Coronary artery (tissue), 2 donors: ENCODE results near the gene ADAMTS12.

Experiments
- DNase-seq: peaks from one replicate; pipeline ENCODE4 v3.0.0-alpha.2; 2017; ENCODE audit warnings: low spot score
- H3K27ac ChIP-seq, 2 donors: fragments of 200-600 bp; sonication (generic); one replicate each; pipeline ENCODE4 v1.5.1; 2016 to 2019
- H3K4me3 ChIP-seq: fragments of 200-600 bp; sonication (generic); 2 replicates; pipeline ENCODE4 v1.5.1; 2016; ENCODE audit warnings: mild to moderate bottlenecking, moderate library complexity
- CTCF ChIP-seq: fragments of 200-600 bp; sonication (generic); IDR thresholded peaks from one replicate; pipeline ENCODE4 v1.5.1; 2019; ENCODE audit warnings: antibody characterized with exemption

The ADAMTS12 gene

DNA sequence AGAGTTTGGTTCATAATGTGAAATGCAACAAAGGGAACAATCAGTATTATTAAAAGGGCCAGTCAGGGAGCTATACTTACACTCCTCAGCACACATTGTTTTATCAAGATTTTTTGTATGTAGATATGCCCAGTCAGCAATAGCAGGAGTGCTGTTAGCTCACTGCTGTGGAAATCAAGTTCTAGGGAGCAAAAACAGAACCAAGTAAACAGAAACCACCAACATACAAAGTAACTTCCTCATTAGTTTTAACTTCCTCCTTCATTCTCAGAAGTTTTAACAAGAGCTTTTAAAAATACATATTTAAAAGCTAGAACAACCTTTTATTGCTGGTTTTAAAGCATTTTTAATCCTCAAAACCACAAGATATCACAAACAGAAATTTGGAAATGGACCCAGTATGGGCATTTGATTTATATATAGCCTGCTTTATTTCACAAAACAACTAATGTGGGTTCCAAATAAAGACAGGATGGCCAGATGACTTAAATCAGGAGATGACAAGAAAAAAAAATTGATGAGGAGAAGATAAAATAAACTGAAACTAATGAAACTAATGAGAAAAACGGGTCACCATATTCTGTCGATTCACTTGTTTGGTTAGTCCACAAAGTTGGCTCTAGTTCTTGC lies 178.5 kb downstream of the ADAMTS12 start:
- no peak for DNase-seq
- no peak overlapping the region for H3K4me3 ChIP-seq
- no peak for TF ChIP-seq CTCF
- H3K27ac ChIP-seq = no peak overlapping the region

GRCh38 chr5:33712664-33713063 lies 179.1 kb downstream of the ADAMTS12 start:
- no peak for TF ChIP-seq CTCF
- Histone ChIP-seq H3K4me3 (no peak overlapping the region), H3K27ac (peak overlapping the region in 1 of 2 donors; percentile 52)
- no peak for DNase-seq

DNA sequence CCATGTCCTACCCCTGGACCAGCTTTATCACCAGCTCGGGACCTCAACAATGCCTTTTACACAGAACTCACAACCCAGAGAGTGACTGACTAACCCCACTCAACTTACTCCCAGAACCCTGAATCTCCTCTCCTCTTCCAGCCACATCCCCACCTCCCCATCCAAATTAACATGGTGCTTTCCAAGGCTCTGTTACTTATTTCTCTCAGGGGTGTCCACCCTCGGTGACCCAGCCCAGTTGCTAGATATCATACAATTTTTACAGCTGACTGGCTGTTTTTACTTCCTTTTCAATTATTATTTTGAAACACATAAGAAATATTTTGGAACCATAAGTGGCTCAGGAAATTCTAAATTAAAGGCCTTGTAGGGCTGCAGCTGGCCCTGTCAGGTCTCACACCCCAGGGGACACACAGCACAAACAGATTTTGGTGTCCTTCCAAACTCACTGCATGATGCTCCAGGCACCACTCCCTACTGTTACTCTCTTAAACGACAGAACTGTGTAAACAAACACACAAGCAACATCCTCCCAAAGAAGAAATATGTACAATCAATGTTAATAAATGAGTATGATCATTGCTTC lies 180.6 kb downstream of the ADAMTS12 start:
- no peak overlapping the region for H3K4me3 ChIP-seq
- peak overlapping the region in 1 of 2 donors; percentile 10 for H3K27ac ChIP-seq
- TF ChIP-seq CTCF = no peak
- DNase-seq = no peak

GRCh38 chr5:33702867-33703266 lies 188.9 kb downstream of the ADAMTS12 start:
- H3K27ac ChIP-seq = no peak overlapping the region
- no peak for TF ChIP-seq CTCF
- no peak overlapping the region for H3K4me3 ChIP-seq
- no peak for DNase-seq

GRCh38 chr5:33701951-33702350 lies 189.8 kb downstream of the ADAMTS12 start:
- no peak for TF ChIP-seq CTCF
- H3K27ac ChIP-seq = no peak overlapping the region
- DNase-seq = no peak
- no peak overlapping the region for H3K4me3 ChIP-seq

- TF ChIP-seq CTCF = no peak
- Histone ChIP-seq H3K27ac (no peak overlapping the region), H3K4me3 (no peak overlapping the region)
- DNase-seq = no peak
These were observed 190.5 kb downstream of the ADAMTS12 start for GRCh38 chr5:33701251-33701650.

DNA sequence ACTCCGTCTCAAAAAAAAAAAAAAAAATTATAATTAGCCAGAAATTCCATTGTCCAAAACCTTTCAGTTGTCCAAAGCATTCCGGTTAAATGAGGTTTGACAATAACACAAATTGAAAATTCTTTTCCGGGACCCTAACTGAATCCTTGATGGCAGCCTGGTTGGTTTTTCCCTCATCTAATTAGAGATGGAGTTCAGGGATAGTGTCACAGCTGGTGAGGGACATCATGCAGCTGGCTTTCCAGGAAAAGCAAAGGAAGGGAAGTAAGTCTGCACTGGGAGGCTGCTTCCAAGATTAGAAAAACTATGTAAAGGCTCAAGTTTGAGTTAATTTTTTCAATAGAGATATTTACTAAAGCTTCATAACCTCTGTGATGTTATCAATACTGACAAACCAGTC lies 195.4 kb downstream of the ADAMTS12 start:
- no peak overlapping the region for H3K27ac ChIP-seq
- DNase-seq = no peak
- no peak for TF ChIP-seq CTCF
- H3K4me3 ChIP-seq = no peak overlapping the region
